ENCODE measurements around the gene RBCK1. TPM values are rescaled to one million over a fixed set of nuclear protein-coding genes. Genes with fewer than 3 reads are reported as not detected.
A peak's percentile ranks its signal among the peaks of the same experiment; 100 is the strongest.

RBCK1 gene
- total RNA-seq, 4 donors from 2014 or later, result 50.9 to 111 (median 82.1) TPM

GRCh38 chr20:367486-367887 lies 40.6 kb upstream of the RBCK1 start:
- Histone ChIP-seq H3K9me3 (no peaks in the 10 kb centered on the region), H3K27ac (no peak overlapping the region), H3K4me3 (no peak overlapping the region), H3K27me3 (peaks cover 9% of the 10 kb centered on the region), H3K36me3 (no peaks in the 10 kb centered on the region), H3K4me1 (peaks cover 0 to 17% (median 3%) of the 10 kb centered on the region in 3 donors)
- TF ChIP-seq EP300 (IDR thresholded peaks at IDR 0.05), result no peak
- TF ChIP-seq POLR2A (IDR thresholded peaks at IDR 0.05), result no peak
- no peak for TF ChIP-seq CTCF (IDR thresholded peaks at IDR 0.05)
- TF ChIP-seq POLR2AphosphoS5 (IDR thresholded peaks at IDR 0.05), result no peak
- no peak for ATAC-seq
- WGBS, 2 donors (ENCODE audit: low coverage in 1 of 2), result 77 to 86% methylated on average over 4 to 8 of the region's 8 CpGs

GRCh38 chr20:368915-369314 lies 39.2 kb upstream of the RBCK1 start:
- TF ChIP-seq POLR2A (IDR thresholded peaks at IDR 0.05) (no peak), POLR2AphosphoS5 (IDR thresholded peaks at IDR 0.05) (no peak), CTCF (IDR thresholded peaks at IDR 0.05) (no peak), EP300 (IDR thresholded peaks at IDR 0.05) (no peak)
- H3K4me1 ChIP-seq, result peaks cover 0 to 11% (median 3%) of the 10 kb centered on the region in 3 donors
- no peak overlapping the region for H3K27ac ChIP-seq
- no peaks in the 10 kb centered on the region for H3K9me3 ChIP-seq
- no peak for ATAC-seq
- H3K4me3 ChIP-seq, result no peak overlapping the region
- H3K27me3 ChIP-seq, result peaks cover 9% of the 10 kb centered on the region
- no peaks in the 10 kb centered on the region for H3K36me3 ChIP-seq
- WGBS, 2 donors (ENCODE audit: low coverage in 1 of 2), result 79 to 98% methylated on average over 4 of the region's 4 CpGs

- Histone ChIP-seq H3K9me3 (no peaks in the 10 kb centered on the region), H3K4me1 (peaks cover 0 to 11% (median 3%) of the 10 kb centered on the region in 3 donors), H3K4me3 (no peak overlapping the region), H3K36me3 (no peaks in the 10 kb centered on the region), H3K27ac (no peak overlapping the region), H3K27me3 (peaks cover 9% of the 10 kb centered on the region)
- no peak for TF ChIP-seq CTCF (IDR thresholded peaks at IDR 0.05)
- TF ChIP-seq EP300 (IDR thresholded peaks at IDR 0.05), result no peak
- TF ChIP-seq POLR2A (IDR thresholded peaks at IDR 0.05), result no peak
- TF ChIP-seq POLR2AphosphoS5 (IDR thresholded peaks at IDR 0.05), result no peak
- no peak for ATAC-seq
- 64 to 85% methylated on average over 2 to 7 of the region's 7 CpGs for WGBS, 2 donors (ENCODE audit: low coverage in 1 of 2)
Measured at GRCh38 chr20:370151-370600, 37.9 kb upstream of the RBCK1 start.

- no peak overlapping the region for H3K4me3 ChIP-seq
- H3K27ac ChIP-seq, result peak overlapping the region in 2 of 4 donors; percentile 50 to 51
- no peaks in the 10 kb centered on the region for H3K36me3 ChIP-seq
- peaks cover 0 to 11% (median 3%) of the 10 kb centered on the region in 3 donors for H3K4me1 ChIP-seq
- TF ChIP-seq EP300 (IDR thresholded peaks at IDR 0.05) (no peak), POLR2A (IDR thresholded peaks at IDR 0.05) (no peak), CTCF (IDR thresholded peaks at IDR 0.05) (no peak)
- H3K9me3 ChIP-seq, result no peaks in the 10 kb centered on the region
- ATAC-seq, result no peak
- peaks cover 9% of the 10 kb centered on the region for H3K27me3 ChIP-seq
- 81 to 92% methylated on average over 3 to 5 of the region's 7 CpGs for WGBS, 2 donors (ENCODE audit: low coverage in 1 of 2)
Measured at GRCh38 chr20:370977-371754, 36.9 kb upstream of the RBCK1 start.
